ENCODE measurements around the gene TAGLN.

Gene TAGLN

GRCh38 chr11:117221775-117222517 lies 22.8 kb downstream of the TAGLN start:
- Mint-ChIP-seq H3K27ac (peak overlapping the region; percentile 75), H3K36me3 (ENCODE audit: low read depth) (peaks cover 29% of the 10 kb centered on the region), H3K27me3 (ENCODE audit: low read depth, poor library complexity) (peaks cover 11% of the 10 kb centered on the region), H3K9me3 (no peaks in the 10 kb centered on the region), H3K4me1 (peaks cover 97% of the 10 kb centered on the region), H3K4me3 (peak overlapping the region; percentile 32)
- TF ChIP-seq CTCF (IDR thresholded peaks at IDR 0.05): no peak
- peak; percentile 33 for DNase-seq

GRCh38 chr11:117222991-117223740 lies 24.0 kb downstream of the TAGLN start:
- no peaks in the 10 kb centered on the region for H3K9me3 Mint-ChIP-seq
- TF ChIP-seq CTCF (IDR thresholded peaks at IDR 0.05): no peak
- no peak overlapping the region for H3K4me3 Mint-ChIP-seq
- H3K27me3 Mint-ChIP-seq (ENCODE audit: low read depth, poor library complexity): peaks cover 10% of the 10 kb centered on the region
- peaks cover 23% of the 10 kb centered on the region for H3K36me3 Mint-ChIP-seq (ENCODE audit: low read depth)
- no peak for DNase-seq
- peak overlapping the region; percentile 50 for H3K27ac Mint-ChIP-seq
- peaks cover 85% of the 10 kb centered on the region for H3K4me1 Mint-ChIP-seq

- Mint-ChIP-seq H3K36me3 (ENCODE audit: low read depth) (peaks cover 18% of the 10 kb centered on the region), H3K27me3 (ENCODE audit: low read depth, poor library complexity) (peaks cover 6% of the 10 kb centered on the region), H3K9me3 (no peaks in the 10 kb centered on the region), H3K4me1 (peaks cover 77% of the 10 kb centered on the region), H3K27ac (peak overlapping the region; percentile 90), H3K4me3 (peak overlapping the region; percentile 12)
- no peak for TF ChIP-seq CTCF (IDR thresholded peaks at IDR 0.05)
- no peak for DNase-seq
Observed at GRCh38 chr11:117223741-117224689, 24.8 kb downstream of the TAGLN start.

- H3K9me3 Mint-ChIP-seq: no peaks in the 10 kb centered on the region
- no peak for DNase-seq
- H3K27me3 Mint-ChIP-seq (ENCODE audit: low read depth, poor library complexity): peaks cover 6% of the 10 kb centered on the region
- H3K4me1 Mint-ChIP-seq: peaks cover 74% of the 10 kb centered on the region
- TF ChIP-seq CTCF (IDR thresholded peaks at IDR 0.05): no peak
- no peak overlapping the region for H3K27ac Mint-ChIP-seq
- H3K4me3 Mint-ChIP-seq: no peak overlapping the region
- H3K36me3 Mint-ChIP-seq (ENCODE audit: low read depth): peaks cover 13% of the 10 kb centered on the region
Observed at GRCh38 chr11:117225553-117226170, 26.5 kb downstream of the TAGLN start.
